ENCODE data around the gene PEX3. TPM values are rescaled to one million over a fixed set of nuclear protein-coding genes. Genes with fewer than 3 reads are reported as not detected.

The PEX3 gene
- total RNA-seq, 1 experiment from 2014 or later = 17.9 TPM

- Histone ChIP-seq H4K8ac (replicated peaks; ENCODE audit: insufficient read length, low read depth, low read length) (no peak overlapping the region), H2BK5ac (ENCODE audit: insufficient read length, low read length) (no peak overlapping the region), H4K20me1 (ENCODE audit: control insufficient read depth, insufficient read depth, insufficient read length) (no peaks in the 10 kb centered on the region), H3K56ac (ENCODE audit: insufficient read length, low read depth, low read length) (no peak overlapping the region), H2BK120ac (ENCODE audit: low read depth, low read length, poor library complexity, severe bottlenecking) (peak overlapping the region; percentile 64), H3K18ac (ENCODE audit: insufficient read length, low read depth, low read length) (no peak overlapping the region), H4K91ac (ENCODE audit: insufficient read length, low read depth, low read length) (no peak overlapping the region), H2BK12ac (ENCODE audit: insufficient read length, low read depth, low read length) (no peak overlapping the region), H2BK15ac (ENCODE audit: low read depth, low read length) (no peak overlapping the region), H3K14ac (ENCODE audit: insufficient read depth, low read length) (no peak overlapping the region), H2AFZ (ENCODE audit: low read length) (no peak overlapping the region), H3K4me2 (ENCODE audit: insufficient read depth, insufficient read length, low read length) (no peak overlapping the region), H3K79me2 (ENCODE audit: insufficient read depth, low read length) (no peaks in the 10 kb centered on the region), H3K27ac (ENCODE audit: insufficient read length, low read depth, low read length) (no peak overlapping the region), H2AK5ac (ENCODE audit: insufficient read length, low read length) (no peak overlapping the region), H4K5ac (ENCODE audit: insufficient read length, low read depth, low read length) (no peak overlapping the region), H3K4ac (ENCODE audit: low read depth, low read length) (no peak overlapping the region), H3K9ac (ENCODE audit: extremely low read depth, insufficient read length, low read length) (no peak overlapping the region), H3K23me2 (ENCODE audit: insufficient read length, low read depth, low read length, poor library complexity, severe bottlenecking) (no peaks in the 10 kb centered on the region), H3K23ac (ENCODE audit: insufficient read length, low read depth, low read length) (no peak overlapping the region), H3K79me1 (ENCODE audit: insufficient read depth, low read depth, low read length, poor library complexity, severe bottlenecking) (no peaks in the 10 kb centered on the region), H3T11ph (ENCODE audit: low read length) (no peak overlapping the region), H2BK20ac (ENCODE audit: low read depth, low read length, poor library complexity, severe bottlenecking) (no peak overlapping the region), H3K9me3 (ENCODE audit: control insufficient read depth, low read depth, low read length) (no peaks in the 10 kb centered on the region), H3K4me1 (ENCODE audit: insufficient read depth, low read length) (peaks cover 8% of the 10 kb centered on the region), H3K27me3 (ENCODE audit: insufficient read depth, low read length) (no peaks in the 10 kb centered on the region)
- peak overlapping the region in 2 of 3 experiments; percentile 9 to 11; a peak in 1 of 7 replicates for H3K27ac Mint-ChIP-seq
- TF ChIP-seq, protein P1, sequence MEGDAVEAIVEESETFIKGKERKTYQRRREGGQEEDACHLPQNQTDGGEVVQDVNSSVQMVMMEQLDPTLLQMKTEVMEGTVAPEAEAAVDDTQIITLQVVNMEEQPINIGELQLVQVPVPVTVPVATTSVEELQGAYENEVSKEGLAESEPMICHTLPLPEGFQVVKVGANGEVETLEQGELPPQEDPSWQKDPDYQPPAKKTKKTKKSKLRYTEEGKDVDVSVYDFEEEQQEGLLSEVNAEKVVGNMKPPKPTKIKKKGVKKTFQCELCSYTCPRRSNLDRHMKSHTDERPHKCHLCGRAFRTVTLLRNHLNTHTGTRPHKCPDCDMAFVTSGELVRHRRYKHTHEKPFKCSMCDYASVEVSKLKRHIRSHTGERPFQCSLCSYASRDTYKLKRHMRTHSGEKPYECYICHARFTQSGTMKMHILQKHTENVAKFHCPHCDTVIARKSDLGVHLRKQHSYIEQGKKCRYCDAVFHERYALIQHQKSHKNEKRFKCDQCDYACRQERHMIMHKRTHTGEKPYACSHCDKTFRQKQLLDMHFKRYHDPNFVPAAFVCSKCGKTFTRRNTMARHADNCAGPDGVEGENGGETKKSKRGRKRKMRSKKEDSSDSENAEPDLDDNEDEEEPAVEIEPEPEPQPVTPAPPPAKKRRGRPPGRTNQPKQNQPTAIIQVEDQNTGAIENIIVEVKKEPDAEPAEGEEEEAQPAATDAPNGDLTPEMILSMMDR (conservative IDR thresholded peaks at IDR 0.05) = no peak
- DNase-seq = no peak
- WGBS (ENCODE audit: extremely low coverage, insufficient read length, low lambda C conversion rate) = no CpG with 5 or more reads among the region's 5 CpGs
- no peaks in the 10 kb centered on the region for H3K27me3 Mint-ChIP-seq (ENCODE audit: low read depth)
- no peak overlapping the region for H3K4me3 Mint-ChIP-seq
- no peaks in the 10 kb centered on the region for H3K36me3 Mint-ChIP-seq (ENCODE audit: insufficient read depth in 1 of 3, low read depth in 3 of 3)
- peaks cover 41 to 42% of the 10 kb centered on the region in 2 experiments for H3K4me1 Mint-ChIP-seq
- H3K9me3 Mint-ChIP-seq = no peaks in the 10 kb centered on the region
Measured at GRCh38 chr6:143401636-143402370, 48.8 kb upstream of the PEX3 start.
